Mammary epithelial cell (primary cell): ENCODE results near the gene OXT.

Experiments
- CTCF ChIP-seq, 2 donors: IDR thresholded peaks in 1 of 2; conservative IDR thresholded peaks in 1 of 2; 2 replicates each; pipeline ENCODE4 v1.5.1; 2011 to 2012; ENCODE audit warnings: inconsistent platforms in 2 of 2, low read length in 2 of 2, mild to moderate bottlenecking in 2 of 2, control low read depth in 1 of 2, low read depth in 1 of 2; ENCODE audit not compliant: insufficient read depth in 1 of 2; ENCODE audit errors: extremely low read depth in 1 of 2
- EZH2 ChIP-seq: IDR thresholded peaks from 2 replicates; pipeline ENCODE4 v1.6.1; 2012; ENCODE audit warnings: low read length, inconsistent platforms, borderline replicate concordance

- TF ChIP-seq CTCF (conservative IDR thresholded peaks at IDR 0.05 in 1 of 2, IDR thresholded peaks at IDR 0.05 in 1 of 2; ENCODE audit: extremely low read depth in 1 of 2, insufficient read depth in 1 of 2, low read depth in 1 of 2, low read length in 2 of 2) (no peak), EZH2 (no peak)
These were observed 24.6 kb upstream of the OXT start for GRCh38 chr20:3046677-3047462.
